Thyroid gland (tissue), 4 donors: ENCODE results near the gene BRSK2. TPM values are rescaled to one million over a fixed set of nuclear protein-coding genes. Genes with fewer than 3 reads are reported as not detected.

Experiments used
- DNase-seq, 2 donors: peaks; one replicate each; pipeline ENCODE4 v3.0.0-alpha.2; 2019
- H3K27ac ChIP-seq, 3 donors: fragments of 200-600 bp; sonication (generic); 1 replicate in 2 of 3; 2 replicates in 1 of 3; pipeline ENCODE4 v1.5.1; 2016 to 2019; ENCODE audit warnings: mild to moderate bottlenecking in 1 of 3, moderate library complexity in 1 of 3
- H3K27me3 ChIP-seq: fragments of 200-600 bp; sonication (generic); one replicate; pipeline ENCODE4 v1.5.1; 2019
- H3K36me3 ChIP-seq, 2 donors: fragments of 200-600 bp; sonication (generic); one replicate each; pipeline ENCODE4 v1.5.1; 2016 to 2019
- H3K4me1 ChIP-seq, 2 donors: fragments of 200-600 bp; sonication (generic); one replicate each; pipeline ENCODE4 v1.5.1; 2017 to 2019
- H3K4me3 ChIP-seq, 3 donors: fragments of 200-600 bp; sonication (generic); replicated peaks in 1 of 3; 1 replicate in 2 of 3; 2 replicates in 1 of 3; pipeline ENCODE4 v1.5.1; 2016; ENCODE audit warnings: mild to moderate bottlenecking in 1 of 3
- H3K9me3 ChIP-seq: fragments of 200-600 bp; sonication (generic); one replicate; pipeline ENCODE4 v1.5.1; 2017
- CTCF ChIP-seq, 6 experiments: fragments of 200-600 bp in 3 of 6; fragments of 450-650 bp in 3 of 6; sonication (generic) in 3 of 6; IDR thresholded peaks; one replicate each; pipeline ENCODE4 v1.5.1; 2016 to 2019; ENCODE audit warnings: antibody characterized with exemption in 6 of 6, mild to moderate bottlenecking in 2 of 6, inconsistent platforms in 1 of 6, moderate library complexity in 1 of 6
- POLR2A ChIP-seq, 2 donors: fragments of 450-650 bp; IDR thresholded peaks; one replicate each; pipeline ENCODE4 v1.6.1; 2017; ENCODE audit warnings: antibody characterized with exemption in 2 of 2, mild to moderate bottlenecking in 2 of 2, moderate library complexity in 1 of 2
- WGBS, 2 donors: methylation state at CpG; one replicate each; pipeline ENCODE4 v1.1.5; 2017; 5-methylcytosine and 5-hydroxymethylcytosine counted together
- intact Hi-C: fragments of 100-400 bp; cut with DNase I; formaldehyde crosslinking; loops from one replicate; pipeline ENCODE4 v1.15.1; 2023
- total RNA-seq, 4 donors: library from RNA; depleted of rRNA; stranded (reverse); fragments of >200 nt; gene quantifications; one replicate each; pipeline ENCODE4 v1.2.3, GENCODE V29; 2016

BRSK2 gene
- total RNA-seq, 4 donors from 2014 or later: 0.34 to 2.2 (median 0.81) TPM

- no peaks in the 10 kb centered on the region for H3K4me1 ChIP-seq
Measured at GRCh38 chr11:1469287-1469910, 79.7 kb downstream of the BRSK2 start.

GRCh38 chr11:1469911-1470680, 80.4 kb downstream of the BRSK2 start:
- Histone ChIP-seq H3K27ac (no peak overlapping the region), H3K27me3 (no peaks in the 10 kb centered on the region), H3K4me1 (no peaks in the 10 kb centered on the region), H3K9me3 (no peaks in the 10 kb centered on the region), H3K4me3 (no peak overlapping the region), H3K36me3 (peaks cover 12 to 36% of the 10 kb centered on the region in 2 donors)
- DNase-seq: no peak
- 87 to 93% methylated on average over 21 to 34 of the region's 35 CpGs for WGBS, 2 donors
- TF ChIP-seq POLR2A (IDR thresholded peaks at IDR 0.05) (no peak), CTCF (IDR thresholded peaks at IDR 0.05) (no peak)
- intact Hi-C loops: no loop called here

More at GRCh38 chr11:1469287-1469910, 79.7 kb downstream of the BRSK2 start:
- no peak for TF ChIP-seq CTCF (IDR thresholded peaks at IDR 0.05)
- TF ChIP-seq POLR2A (IDR thresholded peaks at IDR 0.05): no peak
- 79 to 87% methylated on average over 11 to 15 of the region's 19 CpGs for WGBS, 2 donors
- DNase-seq: no peak
- H3K27ac ChIP-seq: no peak overlapping the region
- intact Hi-C loops: no loop called here
- H3K36me3 ChIP-seq: peaks cover 12 to 36% of the 10 kb centered on the region in 2 donors
- H3K9me3 ChIP-seq: no peaks in the 10 kb centered on the region
- no peaks in the 10 kb centered on the region for H3K27me3 ChIP-seq
- no peak overlapping the region for H3K4me3 ChIP-seq

GRCh38 chr11:1470681-1471611, 81.2 kb downstream of the BRSK2 start:
- H3K36me3 ChIP-seq: peaks cover 20 to 44% of the 10 kb centered on the region in 2 donors
- DNase-seq: no peak

GRCh38 chr11:1471736-1472135, 82.0 kb downstream of the BRSK2 start:
- Histone ChIP-seq H3K27ac (no peak overlapping the region), H3K9me3 (no peaks in the 10 kb centered on the region), H3K27me3 (no peaks in the 10 kb centered on the region), H3K4me3 (no peak overlapping the region), H3K36me3 (peaks cover 21 to 52% of the 10 kb centered on the region in 2 donors), H3K4me1 (no peaks in the 10 kb centered on the region)
- DNase-seq: no peak
- TF ChIP-seq CTCF (IDR thresholded peaks at IDR 0.05): no peak
- no peak for TF ChIP-seq POLR2A (IDR thresholded peaks at IDR 0.05)
- intact Hi-C loops: no loop called here
- 71 to 82% methylated on average over 6 to 8 of the region's 9 CpGs for WGBS, 2 donors

More at GRCh38 chr11:1470681-1471611, 81.2 kb downstream of the BRSK2 start:
- H3K9me3 ChIP-seq: no peaks in the 10 kb centered on the region
- H3K27me3 ChIP-seq: no peaks in the 10 kb centered on the region
- TF ChIP-seq POLR2A (IDR thresholded peaks at IDR 0.05) (no peak), CTCF (IDR thresholded peaks at IDR 0.05) (no peak)
- WGBS, 2 donors: 95 to 98% methylated on average over 15 to 18 of the region's 40 CpGs
- H3K27ac ChIP-seq: no peak overlapping the region
- no peaks in the 10 kb centered on the region for H3K4me1 ChIP-seq
- no peak overlapping the region for H3K4me3 ChIP-seq
- intact Hi-C loops: no loop called here
